Psoas muscle (tissue), 8 donors: ENCODE data around the gene LRRC10B. TPM values are rescaled to one million over a fixed set of nuclear protein-coding genes. Genes with fewer than 3 reads are reported as not detected.
A peak's percentile ranks its signal among the peaks of the same experiment; 100 is the strongest.

ENCODE experiments used
- ATAC-seq, 4 donors: fragments of 200-7000 bp; cut with Tn5 transposase; one replicate each; pipeline ENCODE4 v1.9.1; 2020; ENCODE audit warnings: moderate library complexity in 3 of 4, mild to moderate bottlenecking in 2 of 4
- DNase-seq, 2 donors: peaks; one replicate each; pipeline ENCODE4 v3.0.0-alpha.2; 2020
- H3K27ac ChIP-seq: fragments of 200-600 bp; one replicate; pipeline ENCODE4 v1.8.0; 2022
- H3K27me3 ChIP-seq, 3 donors: fragments of 200-600 bp in 1 of 3; one replicate each; pipeline versions ENCODE4 v1.6.1 to v1.8.0; 2013 to 2022; ENCODE audit warnings: low read length in 2 of 3, mild to moderate bottlenecking in 2 of 3, moderate library complexity in 1 of 3; ENCODE audit not compliant: insufficient read depth in 3 of 3
- H3K36me3 ChIP-seq, 2 donors: fragments of 200-600 bp in 1 of 2; one replicate each; pipeline versions ENCODE4 v1.6.1 to v1.8.0; 2013 to 2022; ENCODE audit warnings: low read depth in 1 of 2, mild to moderate bottlenecking in 1 of 2, moderate library complexity in 1 of 2; ENCODE audit not compliant: insufficient read depth in 1 of 2
- H3K4me1 ChIP-seq: fragments of 200-600 bp; one replicate; pipeline ENCODE4 v1.8.0; 2022
- H3K4me3 ChIP-seq: fragments of 200-600 bp; one replicate; pipeline ENCODE4 v1.8.0; 2022; ENCODE audit warnings: mild to moderate bottlenecking
- H3K9me3 ChIP-seq: fragments of 200-600 bp; one replicate; pipeline ENCODE4 v1.8.0; 2022
- WGBS, 3 donors: extraction: QIAGEN DNeasy Blood & Tissue Kit; methylation state at CpG; one replicate each; pipeline versions ENCODE4 v1.1.6 to v1.1.7; 2013; 5-methylcytosine and 5-hydroxymethylcytosine counted together
- intact Hi-C, 2 donors: fragments of 100-400 bp; cut with DNase I; formaldehyde crosslinking; loops; one replicate each; pipeline versions ENCODE4 v1.11.0 to v1.14.2; 2022
- polyA plus RNA-seq, 3 donors: library from polyadenylated mRNA; stranded (reverse); fragments of 200-250 nt; gene quantifications; one replicate each; pipeline ENCODE4 v1.2.3, GENCODE V29; 2013
- total RNA-seq, 4 donors: library from RNA; stranded (reverse); fragmentation: NEBNext Ultra II Directional in 2 of 4; extraction: Animal tissue kit (Norgen Biotek cat#: 25700) in 2 of 4; gene quantifications; one replicate each; pipeline versions ENCODE4 v1.2.1 to v1.2.4, GENCODE V29; 2021 to 2023
- TF ChIP-seq, protein P1 (sequence below): fragments of 200-600 bp; IDR thresholded peaks from one replicate; pipeline ENCODE4 v1.8.0; 2022; ENCODE audit warnings: antibody characterized with exemption
- donor health status: healthy with polysubstance abuse.
- donor health status: DM: no; HTN: no; CAD: no; lungs with moderate emphysema.
- donor health status: Bipolar disorder and iron deficiency.
- donor health status: healthy.
- donor health status: DM: yes; HTN: yes; CAD: no.
- donor health status: DM: no; HTN: no; CAD: no.
- donor health status: DM: no; HTN: no; CAD: no.
- donor health status: DM: yes; HTN: yes; CAD: no.

Gene LRRC10B
- total and polyA plus RNA-seq, 7 donors = 0.24 to 2.1 (median 0.52) TPM; not detected in 1

DNA sequence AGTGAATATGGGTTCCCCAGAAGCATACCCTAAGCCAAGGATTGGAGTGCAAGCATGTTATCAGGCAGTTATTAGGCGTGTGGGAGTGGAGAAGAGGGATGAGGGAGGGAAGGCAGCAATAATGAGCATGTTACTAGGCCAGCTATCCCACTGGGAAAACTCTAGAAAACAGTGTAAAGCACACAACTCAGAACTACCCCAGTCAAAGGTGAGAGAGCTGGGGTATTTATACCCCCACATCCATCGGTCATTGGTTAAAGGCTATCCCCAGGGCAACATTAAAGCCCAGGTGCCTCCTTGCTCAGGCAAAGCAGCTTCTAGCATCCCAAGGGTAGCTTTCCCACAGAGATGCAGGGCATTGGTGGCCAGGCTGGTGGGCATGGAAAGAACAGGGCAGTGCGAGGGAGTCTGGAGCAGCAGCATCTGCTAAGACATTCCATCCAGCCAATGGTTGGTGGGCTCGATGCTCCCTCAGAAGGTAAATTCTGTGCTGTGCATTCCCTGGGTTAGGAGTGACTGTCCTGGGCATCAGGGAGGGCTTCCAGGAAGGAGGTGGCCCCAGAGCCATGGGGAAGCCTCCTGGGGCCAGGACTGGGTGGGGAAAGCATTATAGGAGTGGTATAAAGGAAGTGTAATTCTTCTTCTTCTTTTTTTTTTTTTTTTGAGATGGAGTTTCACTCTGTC is 21.1 kb upstream of the LRRC10B start:
- ATAC-seq (no peak), DNase-seq (no peak)
- TF ChIP-seq, protein P1, sequence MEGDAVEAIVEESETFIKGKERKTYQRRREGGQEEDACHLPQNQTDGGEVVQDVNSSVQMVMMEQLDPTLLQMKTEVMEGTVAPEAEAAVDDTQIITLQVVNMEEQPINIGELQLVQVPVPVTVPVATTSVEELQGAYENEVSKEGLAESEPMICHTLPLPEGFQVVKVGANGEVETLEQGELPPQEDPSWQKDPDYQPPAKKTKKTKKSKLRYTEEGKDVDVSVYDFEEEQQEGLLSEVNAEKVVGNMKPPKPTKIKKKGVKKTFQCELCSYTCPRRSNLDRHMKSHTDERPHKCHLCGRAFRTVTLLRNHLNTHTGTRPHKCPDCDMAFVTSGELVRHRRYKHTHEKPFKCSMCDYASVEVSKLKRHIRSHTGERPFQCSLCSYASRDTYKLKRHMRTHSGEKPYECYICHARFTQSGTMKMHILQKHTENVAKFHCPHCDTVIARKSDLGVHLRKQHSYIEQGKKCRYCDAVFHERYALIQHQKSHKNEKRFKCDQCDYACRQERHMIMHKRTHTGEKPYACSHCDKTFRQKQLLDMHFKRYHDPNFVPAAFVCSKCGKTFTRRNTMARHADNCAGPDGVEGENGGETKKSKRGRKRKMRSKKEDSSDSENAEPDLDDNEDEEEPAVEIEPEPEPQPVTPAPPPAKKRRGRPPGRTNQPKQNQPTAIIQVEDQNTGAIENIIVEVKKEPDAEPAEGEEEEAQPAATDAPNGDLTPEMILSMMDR = no peak
- no peak overlapping the region for H3K4me3 ChIP-seq
- H3K27ac ChIP-seq = no peak overlapping the region
- no peaks in the 10 kb centered on the region for H3K4me1 ChIP-seq
- H3K36me3 ChIP-seq = no peaks in the 10 kb centered on the region
- WGBS, 3 donors = 94 to 99% (median 97%) methylated on average over 4 of the region's 4 CpGs
- H3K27me3 ChIP-seq = peaks cover 0 to 3% (median 2%) of the 10 kb centered on the region in 3 donors
- intact Hi-C loops = no loop called here
- no peaks in the 10 kb centered on the region for H3K9me3 ChIP-seq

DNA sequence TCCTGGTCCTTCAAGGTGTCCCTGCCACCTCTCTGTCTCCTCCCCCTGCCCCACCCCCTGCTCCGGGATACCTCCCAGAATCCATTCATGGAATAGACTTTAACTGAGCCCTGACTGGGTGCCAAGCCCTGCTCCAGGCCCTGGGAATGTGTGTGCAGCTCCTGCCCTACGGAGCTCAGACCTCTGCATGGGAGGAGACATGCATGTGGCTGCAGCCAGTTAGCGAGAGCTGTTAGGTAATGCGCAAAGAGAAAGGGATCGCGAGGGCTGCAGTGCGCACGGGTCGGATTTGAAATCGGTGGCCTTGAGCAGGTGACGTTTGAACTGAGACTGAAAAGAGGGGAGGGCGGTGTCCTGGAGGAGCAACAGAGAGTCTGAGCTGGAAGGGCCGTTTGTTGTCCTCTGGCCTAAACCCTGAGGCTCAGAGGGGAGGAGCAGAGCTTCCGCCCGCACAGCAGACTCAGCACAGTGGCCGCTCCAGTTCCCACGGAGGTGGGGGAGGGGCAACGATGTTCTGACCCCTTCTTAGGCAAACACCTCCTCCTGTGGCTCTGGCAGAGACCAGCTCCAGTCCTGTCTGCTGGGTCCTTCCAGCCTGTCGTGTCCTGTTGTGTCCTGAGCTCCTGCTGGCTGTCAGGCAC is 19.8 kb upstream of the LRRC10B start:
- Histone ChIP-seq H3K9me3 (no peaks in the 10 kb centered on the region), H3K36me3 (no peaks in the 10 kb centered on the region), H3K27me3 (no peaks in the 10 kb centered on the region), H3K4me3 (no peak overlapping the region), H3K4me1 (no peaks in the 10 kb centered on the region), H3K27ac (peak overlapping the region; percentile 4)
- DNase-seq (peak; percentile 64 to 81), ATAC-seq (peak in 1 of 4 donors; percentile 60)
- TF ChIP-seq, protein P1 = no peak
- WGBS, 3 donors = 47 to 51% (median 49%) methylated on average over 18 to 19 of the region's 19 CpGs
- intact Hi-C loops = no loop called here

DNA sequence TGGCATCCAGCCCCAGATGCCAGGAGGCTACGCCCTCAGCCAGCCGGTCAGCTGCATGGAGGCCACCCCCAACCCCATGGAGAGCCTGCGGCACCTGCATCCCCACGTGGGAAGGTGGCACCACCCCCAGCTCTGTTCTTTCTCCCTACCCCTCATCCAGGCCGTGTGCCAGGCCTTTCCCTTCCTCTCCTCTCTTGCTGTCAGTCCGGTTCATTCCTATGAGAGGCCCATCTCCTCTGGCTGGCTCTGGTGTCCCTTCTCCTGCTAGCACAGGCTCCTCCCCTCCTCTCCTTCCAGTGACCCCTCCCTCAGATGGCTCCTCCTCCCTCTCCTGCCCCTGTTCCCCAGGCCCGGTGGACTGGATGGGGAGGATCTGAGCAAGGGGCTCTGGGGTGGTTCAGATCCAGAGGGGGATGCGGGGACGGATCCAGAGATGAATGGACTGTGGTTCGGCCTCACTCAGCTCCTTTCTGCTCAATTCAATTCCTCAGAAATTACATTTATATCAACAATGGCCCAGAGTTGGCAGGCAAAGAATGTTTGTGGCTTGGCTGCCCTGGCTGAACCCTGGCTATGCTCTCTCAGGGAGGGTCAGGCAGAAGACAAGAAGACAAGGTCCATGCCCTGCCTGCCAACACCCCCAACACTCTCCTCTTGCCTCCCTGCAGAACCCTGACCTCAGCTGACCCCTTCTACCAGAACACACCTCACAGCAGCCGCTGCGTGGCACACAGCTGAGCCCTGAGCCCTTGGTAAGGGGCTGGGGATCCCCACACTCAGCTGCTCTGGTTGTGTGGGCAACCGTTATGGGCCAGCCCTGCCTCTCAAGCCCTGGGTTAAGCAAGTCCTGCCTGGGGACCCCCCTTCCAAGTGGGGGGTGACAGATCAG is 18.5 kb upstream of the LRRC10B start:
- Histone ChIP-seq H3K36me3 (no peaks in the 10 kb centered on the region), H3K27me3 (no peaks in the 10 kb centered on the region), H3K4me3 (no peak overlapping the region), H3K27ac (peak overlapping the region; percentile 2), H3K9me3 (no peaks in the 10 kb centered on the region), H3K4me1 (peaks cover 3% of the 10 kb centered on the region)
- TF ChIP-seq, protein P1 = no peak
- intact Hi-C loops = no loop called here
- ATAC-seq (no peak), DNase-seq (no peak)
- WGBS, 3 donors = 55 to 69% (median 57%) methylated on average over 13 of the region's 13 CpGs

- H3K4me3 ChIP-seq = no peak overlapping the region
- DNase-seq (no peak), ATAC-seq (no peak)
- peaks cover 10% of the 10 kb centered on the region for H3K4me1 ChIP-seq
- H3K9me3 ChIP-seq = no peaks in the 10 kb centered on the region
- no peaks in the 10 kb centered on the region for H3K27me3 ChIP-seq
- TF ChIP-seq, protein P1 = no peak
- no peak overlapping the region for H3K27ac ChIP-seq
- intact Hi-C loops = no loop called here
- WGBS, 3 donors = 82 to 86% (median 86%) methylated on average over 12 of the region's 12 CpGs
- no peaks in the 10 kb centered on the region for H3K36me3 ChIP-seq
Measured at GRCh38 chr11:61491736-61492395, 16.7 kb upstream of the LRRC10B start.
